ENCODE data around the gene PIP5K1B.
"Not testable (repeated sequence)": the region's sequence is repeated elsewhere in the genome, so short reads cannot be mapped to it uniquely, and the experiment has no call there.

Gene PIP5K1B

GRCh38 chr9:68704814-68705530 lies at the start of gene PIP5K1B:
TSS of gene PIP5K1B (plus strand) at chr9:68705240. CDS start at chr9:68822615, 117,375 bp downstream.
- no peak for DNase-seq (ENCODE audit: low read depth)

- no peak for DNase-seq (ENCODE audit: low read depth)
These were observed 41.0 kb upstream of the PIP5K1B start for GRCh38 chr9:68664036-68664435.

- no peak for DNase-seq (ENCODE audit: low read depth)
These were observed 36.9 kb upstream of the PIP5K1B start for GRCh38 chr9:68668127-68668526.

- no peak for DNase-seq (ENCODE audit: low read depth)
These were observed 35.8 kb upstream of the PIP5K1B start for GRCh38 chr9:68669218-68669617.

GRCh38 chr9:68672215-68672614 lies 32.8 kb upstream of the PIP5K1B start:
- no peak for DNase-seq (ENCODE audit: low read depth)

- DNase-seq (ENCODE audit: low read depth), result no peak
These were observed 32.4 kb upstream of the PIP5K1B start for GRCh38 chr9:68672625-68673024.

GRCh38 chr9:68678430-68678829 lies 26.6 kb upstream of the PIP5K1B start:
- no peak for DNase-seq (ENCODE audit: low read depth)

- no peak for DNase-seq (ENCODE audit: low read depth)
These were observed 21.6 kb upstream of the PIP5K1B start for GRCh38 chr9:68683433-68683832.

- no peak for DNase-seq (ENCODE audit: low read depth)
These were observed 19.8 kb upstream of the PIP5K1B start for GRCh38 chr9:68685213-68685612.

- DNase-seq (ENCODE audit: low read depth), result no peak
These were observed 19.3 kb upstream of the PIP5K1B start for GRCh38 chr9:68685770-68686169.

GRCh38 chr9:68690088-68690487 lies 15.0 kb upstream of the PIP5K1B start:
- no peak for DNase-seq (ENCODE audit: low read depth)

- no peak for DNase-seq (ENCODE audit: low read depth)
These were observed 12.5 kb upstream of the PIP5K1B start for GRCh38 chr9:68692519-68692918.

GRCh38 chr9:68694125-68694524 lies 10.9 kb upstream of the PIP5K1B start:
- no peak for DNase-seq (ENCODE audit: low read depth)

GRCh38 chr9:68697851-68698250 lies 7.2 kb upstream of the PIP5K1B start:
- DNase-seq (ENCODE audit: low read depth), result no peak

- DNase-seq (ENCODE audit: low read depth), result no peak
These were observed 6.0 kb upstream of the PIP5K1B start for GRCh38 chr9:68698943-68699509.

GRCh38 chr9:68699625-68700024 lies 5.4 kb upstream of the PIP5K1B start:
- DNase-seq (ENCODE audit: low read depth), result not testable (repeated sequence)

- DNase-seq (ENCODE audit: low read depth), result no peak
These were observed 2.5 kb upstream of the PIP5K1B start for GRCh38 chr9:68702493-68702892.

- no peak for DNase-seq (ENCODE audit: low read depth)
These were observed 1.4 kb upstream of the PIP5K1B start for GRCh38 chr9:68703672-68704071.

GRCh38 chr9:68704498-68704813 lies 584 bp upstream of the PIP5K1B start:
- no peak for DNase-seq (ENCODE audit: low read depth)

GRCh38 chr9:68705531-68706362 lies 707 bp downstream of the PIP5K1B start:
- DNase-seq (ENCODE audit: low read depth), result no peak

- no peak for DNase-seq (ENCODE audit: low read depth)
These were observed 1.5 kb downstream of the PIP5K1B start for GRCh38 chr9:68706363-68707201.

GRCh38 chr9:68707801-68708488 lies 2.9 kb downstream of the PIP5K1B start:
- no peak for DNase-seq (ENCODE audit: low read depth)

Data from non-pigmented ciliary epithelial cell (primary cell).